ENCODE results near the gene TMX1.

Gene TMX1

DNA sequence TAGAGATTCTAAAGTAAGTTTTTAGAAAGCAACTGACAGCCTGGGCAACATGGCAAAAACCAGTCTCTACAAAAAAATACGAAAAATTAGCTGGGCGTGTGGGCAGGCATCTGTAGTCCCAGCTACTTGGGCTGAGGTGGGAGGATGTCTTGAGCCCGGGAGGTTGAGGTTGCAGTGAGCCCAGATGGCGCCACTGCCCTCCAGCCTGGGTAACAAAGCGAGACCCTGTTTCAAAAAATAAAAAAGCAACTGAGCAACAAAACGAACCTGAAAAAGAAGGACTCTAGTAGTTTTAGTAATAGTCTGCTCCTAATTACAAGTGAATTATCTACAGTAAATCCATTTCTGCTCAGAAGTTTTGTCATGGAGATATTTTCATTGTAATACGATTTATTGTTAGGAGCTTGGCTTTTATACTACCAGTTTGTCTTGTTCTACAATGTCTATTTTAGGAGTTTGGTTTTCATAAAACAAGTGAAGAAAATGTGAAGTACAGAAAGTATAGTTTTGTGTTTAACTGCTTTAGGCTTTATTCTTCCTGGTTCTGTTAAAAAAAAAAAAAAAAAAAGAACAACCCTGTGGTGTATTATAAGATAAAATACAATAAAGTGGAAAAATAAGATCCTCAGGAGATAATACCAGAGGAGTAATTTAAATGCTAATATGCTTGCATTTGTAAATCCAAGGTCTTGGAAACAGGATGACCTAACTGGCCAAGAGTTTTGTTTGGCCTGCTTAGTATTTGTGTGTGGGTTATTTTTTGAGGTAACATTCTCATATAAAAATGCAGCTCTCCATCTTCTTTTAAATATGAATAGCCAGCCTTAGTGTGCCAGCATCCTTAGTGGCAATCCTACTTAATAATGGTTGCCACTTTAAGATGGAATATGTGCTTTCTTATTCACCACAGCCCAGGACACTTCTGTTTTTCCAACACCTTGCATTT, 2.8 kb downstream of the TMX1 start:
- no peak for DNase-seq (ENCODE audit: low spot score)

DNA sequence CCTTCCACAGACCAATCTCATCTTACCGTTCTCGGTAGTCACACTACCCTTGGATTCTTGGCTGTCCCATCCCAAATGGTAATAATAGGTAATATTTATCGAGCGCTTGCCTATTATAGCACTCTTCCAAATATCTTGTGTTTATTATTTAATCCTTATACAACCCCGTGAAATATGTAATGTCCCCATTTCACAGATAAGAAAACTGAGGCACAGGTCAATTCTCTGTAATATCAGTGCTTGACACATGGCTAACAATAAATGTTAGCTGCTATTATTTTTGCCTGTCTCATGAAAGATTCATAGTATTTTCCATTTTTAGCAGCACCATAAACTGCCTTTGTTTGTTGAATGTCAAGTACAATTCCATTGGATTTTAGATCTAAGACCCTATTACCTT, 4.5 kb downstream of the TMX1 start:
- no peak for DNase-seq (ENCODE audit: low spot score)

DNA sequence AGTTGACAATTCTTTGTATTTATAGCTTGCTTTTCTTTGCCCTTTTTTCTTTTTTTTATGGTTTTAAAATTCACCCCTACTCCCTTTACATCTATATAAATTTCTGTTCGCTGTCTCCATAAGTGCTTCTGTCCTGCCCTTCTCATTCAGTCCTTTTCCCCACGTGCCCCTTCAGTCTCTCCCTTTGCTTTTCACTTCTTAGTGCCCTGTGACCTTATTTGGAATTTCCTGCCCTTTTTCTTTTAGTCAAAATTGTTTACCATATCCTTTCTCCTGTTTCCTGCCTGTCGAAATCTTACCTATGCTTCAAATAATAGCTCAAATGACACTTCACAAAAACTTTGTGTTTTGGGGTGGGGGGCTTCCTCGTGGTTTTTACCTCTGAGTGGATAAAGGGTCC, 6.0 kb downstream of the TMX1 start:
- DNase-seq (ENCODE audit: low spot score): no peak

DNA sequence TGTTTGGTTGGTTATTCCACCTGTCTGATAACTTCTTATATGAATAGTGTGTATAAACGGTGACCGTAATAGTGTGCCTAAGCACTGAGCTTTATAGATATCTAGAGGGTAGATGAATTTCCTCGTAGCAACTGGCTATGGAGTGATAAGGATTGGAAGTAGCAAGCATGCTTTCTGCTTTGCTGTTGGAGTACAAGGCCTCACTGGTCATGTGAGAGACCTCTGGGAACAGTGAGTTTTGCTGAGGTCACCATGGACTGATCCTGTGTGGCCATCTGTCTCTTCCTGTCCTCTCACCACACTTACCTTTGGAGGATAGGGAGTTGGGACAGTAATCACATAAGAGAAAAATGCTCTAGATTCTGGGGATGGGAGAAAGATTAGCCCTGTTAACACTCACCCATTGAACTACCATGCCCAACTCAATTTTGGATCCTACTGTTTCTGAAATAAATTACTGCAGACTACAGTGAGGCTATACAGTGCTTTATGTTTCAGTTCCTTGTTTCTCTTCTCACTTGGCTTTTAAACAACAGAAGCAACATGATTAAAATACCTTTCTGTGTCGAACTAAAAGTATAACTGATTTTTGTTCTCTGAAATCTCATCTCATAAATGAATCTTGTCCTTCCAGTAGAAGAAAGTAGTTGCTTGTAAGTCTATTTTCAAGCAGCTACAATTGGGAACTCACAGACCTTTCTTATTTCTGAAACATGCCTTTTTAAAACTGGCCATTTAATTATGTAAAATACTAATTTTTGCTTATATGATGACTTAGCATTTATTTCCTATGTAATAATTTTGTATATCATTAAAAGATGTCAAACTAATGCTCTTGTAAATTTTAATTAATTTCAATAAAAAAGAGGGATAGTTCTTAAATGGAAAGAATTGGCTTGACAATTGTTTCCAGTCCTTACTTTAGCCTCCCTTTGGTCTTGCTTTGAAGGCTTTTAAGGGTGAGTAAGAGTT, 8.3 kb downstream of the TMX1 start:
- DNase-seq (ENCODE audit: low spot score): no peak

DNA sequence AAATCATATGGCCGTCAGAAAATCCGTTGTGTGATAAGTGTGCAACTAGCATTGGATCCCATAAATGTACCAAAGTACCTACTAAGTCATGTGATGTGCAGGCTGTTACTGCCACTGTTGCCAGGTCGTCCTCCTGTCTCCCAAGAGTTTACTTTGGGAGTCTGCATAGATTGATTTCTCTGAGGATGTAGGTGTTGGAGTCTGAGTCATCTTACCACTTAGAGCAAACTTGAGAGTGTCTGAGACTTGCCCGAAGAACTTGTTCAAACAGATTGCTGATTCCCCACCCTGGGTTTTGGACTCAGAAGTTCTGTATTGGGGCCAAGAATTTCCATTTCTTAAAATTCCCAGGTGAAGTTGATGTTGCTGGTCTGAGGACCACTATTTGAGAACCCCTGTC, 11.4 kb downstream of the TMX1 start:
- DNase-seq (ENCODE audit: low spot score): no peak

DNA sequence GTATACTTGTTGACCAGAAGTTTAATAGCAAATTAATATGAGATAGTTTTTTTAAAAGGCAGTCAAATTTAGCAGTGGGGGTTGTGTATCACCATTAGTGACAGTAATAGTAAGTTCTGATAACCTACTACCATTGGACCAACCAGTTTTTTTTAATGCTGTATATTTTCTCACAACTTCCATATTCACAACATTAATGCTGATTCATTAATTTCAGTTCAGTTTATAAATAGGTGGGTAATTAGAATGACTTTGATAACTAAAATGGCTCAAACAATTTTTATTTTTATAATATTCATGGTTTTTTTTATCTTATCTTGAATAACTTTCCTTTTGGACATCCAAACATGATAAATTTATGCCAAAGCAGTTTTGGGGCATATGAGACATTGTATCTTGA, 13.8 kb downstream of the TMX1 start:
- no peak for DNase-seq (ENCODE audit: low spot score)

DNA sequence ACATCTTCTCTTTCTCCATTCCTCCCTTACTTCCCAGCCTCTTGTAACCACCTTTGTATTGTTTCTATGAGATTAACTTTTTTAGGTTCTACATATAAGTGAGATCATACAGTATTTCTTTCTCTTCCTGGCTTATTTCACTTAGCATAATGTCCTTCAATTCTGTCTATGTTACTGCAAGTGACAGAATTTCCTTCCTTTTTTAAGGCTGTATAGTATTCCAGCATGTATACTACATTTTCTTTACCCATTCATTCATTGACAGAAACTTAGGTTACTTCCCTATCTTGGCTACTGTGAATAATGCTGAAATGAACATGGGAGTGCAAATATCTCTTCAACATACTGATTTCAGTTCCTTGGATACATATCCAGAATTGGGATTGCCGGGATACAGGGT, 18.2 kb downstream of the TMX1 start:
- no peak for DNase-seq (ENCODE audit: low spot score)

DNA sequence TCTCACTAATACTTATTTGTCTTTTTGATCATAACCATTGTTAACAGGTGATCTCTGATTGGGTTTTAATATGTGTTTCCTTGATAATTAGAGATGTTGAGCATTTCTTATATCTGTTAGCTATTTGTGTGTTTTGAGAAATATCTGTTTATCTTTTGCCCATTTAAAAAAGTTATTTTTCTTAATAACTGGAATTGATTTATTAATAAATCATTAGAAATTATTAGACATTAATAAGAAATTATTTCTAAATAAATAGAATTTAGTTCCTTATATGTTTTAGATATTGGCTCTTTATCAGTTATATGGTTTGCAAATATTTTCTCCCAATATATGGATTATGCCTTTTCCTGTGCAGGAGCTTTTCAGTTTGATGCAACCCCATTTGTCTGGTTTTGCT, 18.7 kb downstream of the TMX1 start:
- DNase-seq (ENCODE audit: low spot score): no peak

DNA sequence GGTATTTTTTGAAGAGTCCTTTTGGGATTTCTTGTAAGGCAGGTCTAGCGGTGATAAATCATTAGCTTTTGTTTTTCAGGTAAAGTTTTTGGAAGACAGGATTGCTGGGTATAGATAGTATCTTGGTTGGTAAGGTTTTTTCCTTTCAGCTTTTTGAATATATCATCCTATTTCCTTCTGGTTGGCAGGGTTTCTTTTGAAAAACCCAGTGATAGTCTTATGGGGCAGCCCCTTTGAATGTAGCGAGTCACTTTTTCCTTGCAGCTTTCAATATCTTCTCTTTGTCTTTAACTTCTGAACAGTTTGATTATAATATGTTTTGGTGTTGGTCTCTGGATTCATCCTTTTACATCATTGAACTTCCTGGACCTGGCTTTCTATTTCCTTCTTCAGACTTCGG, 20.2 kb downstream of the TMX1 start:
- no peak for DNase-seq (ENCODE audit: low spot score)

DNA sequence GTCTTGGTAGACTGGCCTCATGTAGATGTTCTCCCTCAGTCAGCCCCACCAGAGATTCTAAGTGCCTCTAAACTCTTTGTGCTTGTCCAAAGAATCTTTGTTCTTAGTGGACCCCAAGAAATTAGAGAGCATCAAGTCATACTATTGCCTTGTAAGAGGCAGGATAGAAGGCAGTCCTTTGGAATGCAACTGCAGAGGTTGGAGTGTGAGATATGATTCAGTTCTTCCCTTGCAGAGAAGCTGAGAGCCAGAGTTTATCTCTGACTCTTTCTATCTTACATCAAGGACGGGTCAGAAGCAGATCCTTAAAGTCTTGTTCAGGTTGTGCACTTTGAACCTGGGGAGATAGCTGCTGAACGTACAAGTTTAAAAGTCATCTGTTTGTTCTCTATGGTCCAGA, 21.1 kb downstream of the TMX1 start:
- no peak for DNase-seq (ENCODE audit: low spot score)

DNA sequence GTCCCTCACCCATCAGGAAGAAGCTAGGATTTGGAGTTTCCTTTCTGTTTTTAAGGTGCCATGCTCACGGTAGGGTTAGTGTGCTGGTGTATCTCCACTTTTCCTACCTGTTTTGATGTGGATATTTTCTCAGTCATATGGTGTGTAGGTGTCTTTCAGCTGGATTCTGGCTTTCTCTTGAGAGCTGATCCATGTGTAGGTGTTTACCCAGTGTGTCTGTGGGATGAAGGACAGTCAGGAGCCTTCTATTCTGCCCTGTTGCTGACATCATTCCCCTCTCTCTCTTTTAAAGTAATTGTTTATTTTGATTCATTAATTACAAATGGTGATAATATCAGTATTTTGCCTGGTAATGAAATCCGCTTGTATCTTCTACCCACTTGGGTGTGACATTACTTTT, 22.8 kb downstream of the TMX1 start:
- DNase-seq (ENCODE audit: low spot score): no peak

DNA sequence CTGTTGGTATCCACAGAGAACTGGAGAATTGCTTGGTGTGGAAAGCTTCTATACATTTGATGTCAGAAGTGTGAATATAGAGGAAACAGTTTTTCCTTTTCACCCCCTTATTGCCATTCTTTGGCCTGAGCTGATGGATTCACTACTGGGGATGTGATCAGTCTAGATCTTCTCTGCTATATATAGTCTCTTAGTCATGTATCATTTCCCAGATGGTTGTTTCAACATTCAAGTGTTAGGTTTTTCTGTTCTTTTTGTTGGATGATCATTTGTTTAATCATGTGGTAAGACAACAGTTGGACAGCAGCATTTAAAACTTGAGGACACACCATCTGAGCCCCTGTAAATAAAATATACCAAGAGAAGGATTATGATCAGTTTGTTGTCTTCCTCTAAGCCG, 29.6 kb downstream of the TMX1 start:
- DNase-seq (ENCODE audit: low spot score): no peak

DNA sequence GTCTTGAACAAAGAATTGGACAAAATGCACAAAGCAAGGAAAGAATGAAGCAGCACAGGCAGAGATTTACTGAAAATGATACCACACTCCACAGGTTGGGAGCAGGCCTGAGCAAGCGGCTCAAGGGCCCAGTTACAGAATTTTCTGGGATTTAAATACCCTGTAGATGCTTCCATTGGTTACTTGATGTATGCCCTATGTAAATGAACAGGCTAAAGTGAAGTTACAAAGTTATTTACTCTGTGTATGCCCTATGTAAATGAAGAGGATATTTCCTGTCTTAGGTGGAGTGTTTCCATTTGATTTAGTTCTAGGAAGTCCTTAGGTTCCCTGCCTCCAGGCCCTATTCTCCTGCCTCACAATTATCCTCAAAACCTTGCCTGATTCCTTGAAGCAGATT, 36.6 kb downstream of the TMX1 start:
- DNase-seq (ENCODE audit: low spot score): no peak

DNA sequence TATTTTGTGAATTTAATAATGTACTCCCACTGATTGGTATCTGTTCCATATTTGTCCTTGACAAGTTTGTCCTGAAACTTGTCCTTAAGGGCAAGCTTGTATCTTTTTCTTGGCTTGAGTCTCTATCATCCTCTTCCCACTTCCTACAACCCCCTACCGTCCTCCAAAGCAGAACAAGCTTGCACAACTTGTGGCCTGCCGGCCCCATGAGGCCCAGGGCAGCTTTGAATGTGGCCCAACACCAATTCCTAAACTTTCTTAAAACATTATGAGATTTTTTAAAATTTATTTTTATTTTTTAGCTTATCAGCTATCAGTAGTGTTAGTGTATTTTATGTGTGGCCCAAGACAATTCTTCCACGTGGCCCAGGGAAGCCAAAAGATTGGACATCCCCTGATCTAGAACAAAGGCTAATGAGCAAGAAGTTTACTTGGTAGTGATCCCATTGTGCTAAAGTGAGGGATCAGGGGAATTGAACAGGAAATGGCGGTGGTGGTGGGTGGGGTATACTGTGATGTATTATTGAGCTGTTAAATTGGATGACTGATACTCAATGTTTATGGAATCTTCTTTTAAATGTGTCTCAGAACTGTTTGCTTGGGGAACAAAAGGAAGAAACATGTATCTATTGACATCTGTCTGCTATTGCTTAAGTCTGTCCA, 37.8 kb downstream of the TMX1 start:
- no peak for DNase-seq (ENCODE audit: low spot score)

DNA sequence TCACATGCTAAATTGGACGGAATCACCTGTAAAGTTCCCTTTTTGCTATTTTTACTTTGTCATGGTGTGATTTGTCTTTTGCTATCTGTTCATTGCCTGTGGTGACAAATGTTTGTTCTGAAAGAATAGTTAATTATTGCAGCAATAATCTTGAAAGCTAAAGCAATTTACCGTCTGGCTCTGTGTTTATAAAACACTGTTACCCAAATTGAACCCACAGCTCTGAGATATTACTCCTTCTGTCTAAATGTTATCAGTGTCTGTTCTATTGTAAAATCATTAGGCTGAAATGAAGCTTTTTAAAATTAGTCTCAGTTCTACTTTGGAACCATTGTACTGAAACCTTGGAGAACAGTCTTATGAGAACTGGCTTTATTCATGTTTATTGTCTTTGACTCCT, 42.5 kb downstream of the TMX1 start:
- DNase-seq (ENCODE audit: low spot score): no peak

DNA sequence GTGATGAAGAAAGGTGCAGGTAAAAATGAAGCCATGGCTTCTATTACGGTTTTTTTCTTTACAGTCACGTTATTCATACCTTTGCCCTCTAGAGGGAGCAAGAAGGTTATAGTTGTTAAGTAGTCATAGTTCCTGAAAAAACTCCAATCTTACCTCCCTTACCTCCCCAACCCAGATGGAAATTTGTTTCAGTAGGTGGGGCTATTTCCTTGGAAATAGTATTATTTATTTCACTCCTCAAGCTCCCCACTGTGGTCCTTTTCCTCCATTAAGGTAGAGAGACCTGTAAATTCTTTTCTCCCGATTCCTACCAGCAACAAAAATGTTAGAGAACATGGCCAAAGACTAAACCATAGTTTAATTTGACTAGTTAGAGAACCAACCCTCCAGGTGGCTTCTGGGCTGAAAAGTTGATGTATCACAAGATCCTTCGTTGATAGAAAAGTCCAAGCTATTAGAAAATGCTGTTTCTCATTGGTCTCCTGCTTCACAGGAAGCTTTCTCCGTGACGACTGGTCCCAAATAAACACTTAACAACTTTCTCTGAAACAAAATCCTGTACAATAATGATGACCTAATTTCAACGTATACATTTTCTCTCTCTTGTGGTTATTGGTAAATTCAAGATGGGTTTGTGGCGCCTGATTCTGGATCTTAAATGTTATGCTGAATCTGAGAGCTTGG, 43.5 kb downstream of the TMX1 start:
- DNase-seq (ENCODE audit: low spot score): peak; percentile 78

DNA sequence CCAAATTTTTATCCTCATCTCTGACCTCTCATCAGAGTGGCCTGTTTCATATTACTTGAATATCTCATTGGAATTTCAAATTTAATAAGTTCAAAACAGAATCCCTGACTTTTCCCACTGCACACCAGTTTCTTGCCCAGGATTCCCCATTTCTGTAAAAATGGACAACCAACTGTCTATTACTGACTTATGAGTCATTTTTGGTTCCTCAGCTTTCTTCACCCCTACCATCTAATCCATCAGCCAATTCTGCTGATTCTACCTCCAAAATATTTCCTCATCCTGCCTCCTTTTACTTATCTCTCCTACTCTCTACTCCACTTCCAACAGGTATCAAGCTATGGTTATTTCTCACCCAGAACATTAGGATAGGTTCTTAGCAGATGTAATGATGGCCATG, 44.2 kb downstream of the TMX1 start:
- DNase-seq (ENCODE audit: low spot score): no peak

DNA sequence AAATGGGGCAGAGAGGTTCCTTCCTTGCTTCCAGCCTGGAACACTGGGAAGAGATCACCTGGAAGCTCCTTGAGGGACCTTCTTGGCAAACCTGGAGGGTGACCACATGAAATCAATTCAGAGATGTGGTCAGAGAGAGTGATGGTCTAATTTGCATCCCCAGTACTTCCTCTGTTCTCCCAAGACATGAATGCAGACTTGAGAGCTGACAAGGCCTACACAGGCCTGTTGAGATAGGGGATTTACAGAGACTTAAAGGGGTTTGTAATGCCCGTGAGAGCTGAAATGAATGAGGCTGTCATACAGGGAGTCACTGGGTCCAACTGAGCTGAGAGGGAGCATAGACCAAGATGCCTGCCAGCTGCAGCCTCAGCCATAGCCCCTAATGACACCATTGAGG, 45.1 kb downstream of the TMX1 start:
- DNase-seq (ENCODE audit: low spot score): no peak

DNA sequence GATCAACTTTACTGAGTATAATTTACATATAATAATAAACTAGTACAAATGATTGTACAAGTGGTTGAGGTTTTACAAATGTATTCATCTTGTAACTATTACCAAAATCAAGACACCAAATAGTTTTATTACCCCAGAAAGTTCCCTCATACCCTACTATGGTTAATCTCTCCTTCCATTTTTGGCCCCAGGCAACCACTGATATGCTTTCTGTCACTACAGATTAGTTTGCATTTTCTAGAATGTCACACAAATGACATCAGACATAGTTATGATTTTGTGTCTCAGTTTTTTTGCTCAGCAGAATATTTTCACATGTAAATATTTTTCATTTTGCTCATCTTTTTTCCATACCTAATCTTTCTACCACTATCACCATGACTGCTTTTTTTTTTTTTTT, 49.1 kb downstream of the TMX1 start:
- DNase-seq (ENCODE audit: low spot score): no peak

DNA sequence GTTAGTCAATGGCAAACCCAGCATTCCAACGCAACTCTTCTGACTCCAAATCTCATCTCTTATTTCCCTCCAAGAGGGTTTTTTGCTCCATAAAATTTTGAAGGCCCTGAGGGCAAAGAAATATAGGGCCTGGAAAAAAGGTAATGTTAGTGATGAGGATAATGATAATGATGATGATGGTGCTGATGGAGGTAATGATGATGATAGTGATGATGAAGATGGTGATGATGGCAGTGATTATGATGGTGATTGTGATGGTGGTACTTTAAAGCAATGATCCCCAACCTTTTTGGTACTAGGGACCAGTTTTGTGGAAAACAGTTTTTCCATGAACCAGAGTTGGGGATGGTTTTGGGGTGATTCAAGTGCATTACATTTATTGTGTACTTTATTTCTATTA, 50.1 kb downstream of the TMX1 start:
- DNase-seq (ENCODE audit: low spot score): no peak

DNA sequence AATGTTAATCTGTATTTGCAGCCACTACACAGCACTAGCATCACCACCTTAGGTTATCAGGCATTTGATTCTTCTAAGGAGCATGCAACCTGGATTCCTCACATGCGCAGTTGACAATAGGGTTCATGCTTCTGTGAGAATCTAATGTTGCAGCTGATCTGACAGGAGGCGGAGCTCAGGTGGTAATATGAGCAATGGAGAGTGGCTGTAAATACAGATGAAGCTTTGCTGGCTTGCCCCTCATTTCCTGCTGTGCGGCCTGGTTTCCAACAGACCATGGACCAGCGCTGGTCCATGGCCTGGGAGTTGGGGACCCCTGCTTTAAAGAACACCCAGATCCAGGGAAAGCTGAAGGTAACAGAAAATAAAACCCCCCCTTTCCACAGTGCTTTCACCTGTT, 51.0 kb downstream of the TMX1 start:
- DNase-seq (ENCODE audit: low spot score): no peak

Measured in iPS-NIHi11 (cell line).